ENCODE data around the gene TSPAN12.

TSPAN12 gene

GRCh38 chr7:120842121-120842621, 15.8 kb downstream of the TSPAN12 start:
- no peak for DNase-seq (ENCODE audit: low spot score)

GRCh38 chr7:120841608-120842007, 16.3 kb downstream of the TSPAN12 start:
- DNase-seq (ENCODE audit: low spot score), result no peak

- DNase-seq (ENCODE audit: low spot score), result no peak
Measured at GRCh38 chr7:120838281-120838682, 19.7 kb downstream of the TSPAN12 start.

DNA sequence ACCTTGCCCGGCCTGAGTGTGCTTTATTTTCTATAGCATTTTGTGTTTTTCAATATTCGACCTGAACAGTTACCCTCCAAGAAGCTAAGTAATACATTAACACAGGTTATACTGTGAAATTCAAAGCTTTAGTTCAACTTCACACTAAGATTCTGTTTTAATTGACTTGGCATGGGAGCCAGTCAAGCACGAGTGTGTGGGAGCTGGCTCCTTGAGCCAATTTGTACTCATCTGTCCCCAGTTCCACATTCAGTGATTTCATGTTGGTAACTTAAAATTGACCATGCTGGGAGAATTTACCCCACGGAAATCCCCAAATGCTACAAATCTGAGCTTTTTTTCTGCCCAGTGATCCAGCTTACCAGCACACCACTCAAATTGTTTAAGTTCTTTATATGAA, 20.3 kb downstream of the TSPAN12 start:
- DNase-seq (ENCODE audit: low spot score), result no peak

DNA sequence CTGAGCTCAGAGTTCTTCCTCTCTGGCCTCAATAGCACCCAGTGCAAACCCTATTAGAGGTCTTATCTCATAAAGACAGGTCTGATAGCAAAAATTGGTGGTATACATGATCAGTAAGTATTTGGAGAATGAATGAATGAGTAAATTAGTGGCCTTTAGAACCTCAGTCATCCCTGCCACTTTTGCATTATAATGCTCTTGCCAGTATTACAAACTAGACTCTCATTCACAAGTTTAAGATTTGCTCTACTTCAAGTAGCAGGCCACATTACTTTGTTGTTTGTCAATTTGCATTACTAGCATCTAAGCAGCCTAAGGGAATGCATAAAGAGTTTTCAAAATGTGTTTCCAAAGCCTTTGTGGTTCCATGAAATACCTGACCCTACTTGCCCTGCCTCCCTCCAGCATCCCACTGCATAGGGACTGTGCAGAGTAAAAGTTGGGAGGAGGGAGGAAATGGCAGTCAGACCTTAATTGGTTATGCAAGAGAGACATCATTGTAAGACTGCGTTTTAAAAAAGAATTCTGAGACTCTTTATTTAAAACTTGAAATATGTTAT, 21.3 kb downstream of the TSPAN12 start:
- DNase-seq (ENCODE audit: low spot score), result no peak

GRCh38 chr7:120834726-120835125, 23.2 kb downstream of the TSPAN12 start:
- DNase-seq (ENCODE audit: low spot score), result no peak

DNA sequence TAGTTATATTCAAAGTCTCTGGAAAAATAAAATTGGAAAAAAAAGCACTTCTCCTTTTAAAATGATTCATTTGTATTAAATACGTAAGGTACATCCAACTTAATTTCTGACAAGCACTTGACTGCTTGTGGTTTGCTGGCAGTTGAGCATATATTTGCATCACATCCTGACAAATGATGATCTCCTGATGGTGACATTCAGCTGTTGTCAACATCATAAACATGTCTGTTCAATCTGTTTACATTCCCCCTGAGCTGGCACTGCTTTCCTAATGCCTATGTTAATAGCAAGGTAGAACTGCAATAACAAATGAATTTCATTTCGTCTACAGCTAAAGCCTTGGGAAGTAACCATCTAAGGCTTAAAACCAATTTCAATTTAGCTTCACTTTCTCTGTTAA, 24.4 kb downstream of the TSPAN12 start:
- DNase-seq (ENCODE audit: low spot score), result no peak

DNA sequence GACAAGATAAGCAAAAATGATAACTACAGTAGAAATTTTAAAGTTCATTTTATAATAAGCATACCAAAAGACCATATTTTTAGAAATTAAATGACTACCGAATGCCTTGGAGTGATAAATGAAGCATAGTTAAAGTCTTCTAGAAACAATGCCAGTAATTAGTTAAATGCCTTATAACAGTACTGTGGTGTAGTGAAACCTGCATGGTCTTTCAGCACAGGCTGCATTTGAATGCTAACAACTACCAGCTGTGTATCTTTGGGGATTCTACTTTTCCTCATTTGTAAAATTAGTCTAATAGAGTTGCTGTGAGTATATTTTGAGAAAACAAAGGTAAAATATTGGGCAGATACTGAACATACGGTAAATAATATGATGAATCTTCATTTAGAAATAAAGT, 25.1 kb downstream of the TSPAN12 start:
- no peak for DNase-seq (ENCODE audit: low spot score)

DNA sequence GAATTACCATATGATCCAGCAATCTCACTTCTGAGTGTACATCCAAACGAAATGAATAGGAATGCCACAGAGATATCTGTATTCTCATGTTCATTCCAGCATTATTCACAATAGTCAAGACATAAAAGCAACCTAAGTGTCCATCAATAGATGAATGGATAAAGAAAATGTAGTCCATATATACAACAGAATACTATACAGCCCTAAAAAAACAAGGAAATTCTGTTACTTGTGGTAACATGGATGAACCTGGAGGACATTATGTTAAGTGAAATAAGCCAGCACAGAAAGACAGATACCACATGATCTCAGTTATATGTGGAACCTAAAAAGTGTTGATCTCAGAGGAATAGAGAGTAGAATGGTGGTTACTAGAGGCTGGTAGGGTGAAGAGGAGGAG, 26.7 kb downstream of the TSPAN12 start:
- DNase-seq (ENCODE audit: low spot score), result no peak

DNA sequence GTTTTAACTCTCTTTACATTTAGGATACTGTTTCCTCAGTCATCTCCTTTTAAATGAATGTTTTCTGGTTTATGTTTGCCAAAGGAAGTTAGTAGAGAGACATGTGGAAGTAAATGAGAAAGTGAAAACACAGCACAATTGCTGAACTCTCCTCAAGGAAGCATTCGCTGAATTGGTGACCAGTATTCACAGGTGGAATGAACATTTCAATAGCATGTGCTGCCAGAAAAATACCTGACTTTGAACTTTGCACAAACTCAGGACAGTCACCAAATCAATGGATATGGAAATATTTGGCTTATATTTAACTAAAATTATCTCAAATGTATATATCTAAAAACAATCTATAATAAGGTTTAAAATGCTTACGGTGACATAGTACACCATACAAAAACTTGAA, 28.5 kb downstream of the TSPAN12 start:
- no peak for DNase-seq (ENCODE audit: low spot score)

- no peak for DNase-seq (ENCODE audit: low spot score)
Measured at GRCh38 chr7:120828528-120828927, 29.4 kb downstream of the TSPAN12 start.

- no peak for DNase-seq (ENCODE audit: low spot score)
Measured at GRCh38 chr7:120827371-120828118, 30.4 kb downstream of the TSPAN12 start.

DNA sequence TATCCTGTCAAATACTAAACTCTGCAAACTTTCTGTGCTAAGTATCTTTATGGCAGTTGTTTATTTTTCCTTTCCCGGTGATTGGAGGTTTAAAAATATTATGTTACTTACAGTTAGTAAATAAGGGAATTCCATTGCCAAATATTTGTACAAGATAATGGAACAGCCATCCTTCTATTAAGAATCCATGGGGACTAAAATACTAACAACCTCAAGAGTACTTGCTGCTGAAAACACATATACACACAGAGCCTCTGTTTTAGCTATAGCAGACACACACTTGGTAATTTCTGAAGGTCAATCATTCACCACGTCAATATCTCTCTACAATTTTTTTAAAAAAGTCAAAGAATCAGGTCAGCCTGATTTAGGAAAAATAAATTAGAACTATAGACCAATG, 32.4 kb downstream of the TSPAN12 start:
- DNase-seq (ENCODE audit: low spot score), result no peak

- DNase-seq (ENCODE audit: low spot score), result no peak
Measured at GRCh38 chr7:120825152-120825551, 32.8 kb downstream of the TSPAN12 start.

- no peak for DNase-seq (ENCODE audit: low spot score)
Measured at GRCh38 chr7:120819861-120820260, 38.1 kb downstream of the TSPAN12 start.

GRCh38 chr7:120817851-120818250, 40.1 kb downstream of the TSPAN12 start:
- DNase-seq (ENCODE audit: low spot score), result no peak

DNA sequence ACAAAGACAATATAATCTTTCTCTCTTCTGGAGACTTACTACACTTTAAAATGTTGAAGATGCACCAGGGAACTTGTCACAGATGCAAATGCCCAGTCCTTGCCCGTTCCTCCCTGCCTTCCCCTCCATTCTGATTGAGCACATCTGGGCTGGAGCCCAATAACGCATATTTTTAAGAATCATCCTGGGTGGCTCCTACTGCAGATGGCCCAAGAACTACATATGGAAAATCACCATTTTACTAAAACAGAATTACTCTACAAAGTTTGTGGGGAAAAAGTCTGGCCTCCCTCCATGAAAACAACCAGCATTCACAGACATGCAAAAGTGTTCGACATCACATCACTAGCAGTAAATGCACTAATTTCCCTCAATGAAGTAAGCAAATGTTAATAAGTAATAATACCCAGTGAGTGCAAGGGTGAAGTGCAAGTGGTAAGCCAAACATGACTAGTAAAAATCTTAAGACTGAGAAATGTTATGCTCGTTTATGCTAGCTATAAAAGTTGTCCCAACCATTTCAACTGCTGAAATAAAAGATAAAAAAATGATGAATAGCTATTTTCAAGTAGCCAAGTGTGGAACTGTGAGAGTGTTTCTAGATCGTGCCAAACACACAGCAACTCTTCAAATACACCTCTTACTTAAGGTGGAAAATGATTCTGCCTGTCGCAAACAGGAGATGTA, 43.5 kb downstream of the TSPAN12 start:
- DNase-seq (ENCODE audit: low spot score), result no peak

DNA sequence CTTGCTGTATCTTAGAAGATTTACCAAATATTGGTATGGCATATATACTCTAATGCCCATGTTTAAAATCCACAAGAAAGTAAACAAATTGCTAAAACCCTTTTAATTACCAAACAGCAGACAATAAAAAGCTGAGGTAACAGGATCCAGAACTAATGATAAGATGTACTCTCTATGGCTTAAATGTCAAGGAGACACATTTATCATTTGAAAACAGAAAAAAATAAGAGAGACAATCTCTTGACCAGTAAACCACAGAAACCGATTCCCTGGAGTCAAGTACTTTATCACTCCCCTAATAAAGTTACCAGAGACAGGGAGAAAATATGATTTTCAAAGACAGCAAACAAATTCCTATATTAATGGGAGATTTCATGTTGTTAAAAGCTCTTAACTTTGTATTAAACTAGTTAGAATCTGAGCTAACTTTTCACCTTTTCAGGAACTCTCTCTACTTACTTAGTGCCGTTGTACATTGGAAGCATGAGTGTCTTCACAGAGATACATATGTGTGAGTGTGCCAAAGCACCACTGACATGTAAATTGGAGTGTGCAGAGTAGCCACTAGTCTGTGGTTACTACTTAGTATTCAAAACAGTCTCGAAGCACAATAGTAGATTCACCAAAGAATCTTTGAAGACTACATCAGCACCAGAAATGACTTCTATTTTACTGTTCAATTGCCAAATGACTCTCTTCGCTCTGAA, 44.2 kb downstream of the TSPAN12 start:
- DNase-seq (ENCODE audit: low spot score), result no peak

DNA sequence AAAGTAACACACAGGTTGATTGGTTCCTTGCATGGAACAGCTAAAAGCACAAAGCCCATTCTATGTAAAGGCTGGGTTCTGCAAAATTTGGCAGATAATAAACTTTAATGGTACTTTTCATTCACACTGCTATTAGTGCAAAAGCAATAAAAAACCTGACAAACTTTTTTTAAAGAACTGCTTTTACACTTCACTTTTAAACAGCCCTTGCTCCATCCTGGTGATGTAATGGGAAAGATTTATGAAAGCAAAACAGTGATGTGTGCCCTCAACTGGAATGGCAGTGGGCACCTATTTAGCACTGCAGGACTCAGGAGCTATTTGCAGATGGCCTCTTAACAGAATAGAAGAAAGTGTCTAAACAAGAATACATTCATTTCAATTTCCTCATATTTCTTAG, 44.9 kb downstream of the TSPAN12 start:
- no peak for DNase-seq (ENCODE audit: low spot score)

DNA sequence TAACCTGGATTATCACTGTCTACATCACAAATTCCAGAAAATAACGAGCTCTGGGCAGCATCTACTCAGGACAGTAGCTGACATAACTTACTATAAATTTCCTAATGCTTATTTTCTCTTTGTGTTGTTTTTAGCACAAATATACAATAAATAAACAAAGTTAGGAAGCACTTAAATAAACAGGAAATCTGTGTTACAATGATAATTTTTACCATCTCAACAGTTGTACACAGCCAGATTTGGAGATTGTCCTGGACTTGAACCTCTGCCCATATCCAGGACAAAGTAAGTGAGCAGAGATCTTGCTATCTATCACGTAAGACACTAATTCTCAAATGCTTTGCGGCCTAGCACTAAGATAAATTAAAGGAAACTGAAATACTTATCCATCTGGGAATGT, 48.7 kb downstream of the TSPAN12 start:
- no peak for DNase-seq (ENCODE audit: low spot score)

- DNase-seq (ENCODE audit: low spot score), result no peak
Measured at GRCh38 chr7:120807390-120807789, 50.6 kb downstream of the TSPAN12 start.

- no peak for DNase-seq (ENCODE audit: low spot score)
Measured at GRCh38 chr7:120806669-120807068, 51.3 kb downstream of the TSPAN12 start.
